WTC11 (cell line): Measurements from ENCODE around the gene IFIH1. TPM values are rescaled to one million over a fixed set of nuclear protein-coding genes. Genes with fewer than 3 reads are reported as not detected.

Experiments
- ATAC-seq: fragments of 200-7000 bp; cut with Tn5 transposase; 2 replicates; pipeline ENCODE4 v1.10.0; 2021; ENCODE audit warnings: mild to moderate bottlenecking, moderate library complexity
- CTCF ChIA-PET: fragments of 300-600 bp; sonication (Branson Sonifier 250); formaldehyde crosslinking; loops from one replicate; lab custom pipeline; 2021; ENCODE audit warnings: antibody characterized with exemption; lab: Charles Lee
- POLR2A ChIA-PET: fragments of 350-600 bp; sonication (Branson Sonifier 250); formaldehyde crosslinking; loops from one replicate; lab custom pipeline; 2021; ENCODE audit warnings: antibody characterized with exemption; lab: Charles Lee
- DNase-seq: peaks from one replicate; pipeline ENCODE4 v3.0.0; 2021; ENCODE audit warnings: low spot score
- H3K27ac Mint-ChIP-seq: 2 replicates; pipeline ENCODE4 v1.8.0; 2021; ENCODE audit warnings: mixed read lengths
- H3K27me3 Mint-ChIP-seq: 2 replicates; pipeline ENCODE4 v1.8.0; 2021; ENCODE audit warnings: low read depth, mild to moderate bottlenecking, moderate library complexity, mixed read lengths
- H3K36me3 Mint-ChIP-seq: 2 replicates; pipeline ENCODE4 v1.8.0; 2021; ENCODE audit warnings: mixed read lengths
- H3K4me1 Mint-ChIP-seq: 2 replicates; pipeline ENCODE4 v1.8.0; 2022; ENCODE audit warnings: mixed read lengths
- H3K4me3 Mint-ChIP-seq: 2 replicates; pipeline ENCODE4 v1.8.0; 2021; ENCODE audit warnings: mild to moderate bottlenecking, moderate library complexity, mixed read lengths
- H3K9me3 Mint-ChIP-seq: 2 replicates; pipeline ENCODE4 v1.8.0; 2021; ENCODE audit warnings: mixed read lengths
- EMX1 ChIP-seq: fragments of 250-450 bp; sonication (Bioruptor Pico); IDR thresholded peaks from 2 replicates; pipeline ENCODE4 v1.8.0; 2021; ENCODE audit warnings: mild to moderate bottlenecking
- FOXK1 ChIP-seq: sonication (generic); formaldehyde crosslinking; IDR thresholded peaks from 2 replicates; pipeline ENCODE4 v1.8.0; 2022; ENCODE audit warnings: mild to moderate bottlenecking, moderate library complexity, missing genetic modification reagents
- JAZF1 ChIP-seq: fragments of 250-450 bp; sonication (Bioruptor Pico); IDR thresholded peaks from 2 replicates; pipeline ENCODE4 v1.9.0; 2021; ENCODE audit warnings: moderate library complexity, mild to moderate bottlenecking, inconsistent platforms
- JUN ChIP-seq: sonication (generic); formaldehyde crosslinking; IDR thresholded peaks from 2 replicates; pipeline ENCODE4 v1.8.0; 2023; ENCODE audit warnings: mild to moderate bottlenecking, missing genetic modification reagents
- MYBL2 ChIP-seq: sonication (generic); formaldehyde crosslinking; IDR thresholded peaks from 2 replicates; pipeline ENCODE4 v1.8.1; 2023; ENCODE audit warnings: mild to moderate bottlenecking, moderate library complexity, missing genetic modification reagents
- RELA ChIP-seq: sonication (generic); formaldehyde crosslinking; IDR thresholded peaks from 2 replicates; pipeline ENCODE4 v1.8.1; 2022; ENCODE audit warnings: missing genetic modification reagents, mild to moderate bottlenecking, borderline replicate concordance
- STAT6 ChIP-seq: sonication (generic); formaldehyde crosslinking; conservative IDR thresholded peaks from 2 replicates; pipeline ENCODE4 v1.8.1; 2023; ENCODE audit warnings: mild to moderate bottlenecking, low read depth, missing genetic modification reagents, moderate library complexity
- TCF7 ChIP-seq: sonication (generic); formaldehyde crosslinking; IDR thresholded peaks from 2 replicates; pipeline ENCODE4 v1.8.0; 2022; ENCODE audit warnings: mild to moderate bottlenecking, low read depth, missing genetic modification reagents, moderate library complexity
- ZMAT4 ChIP-seq: fragments of 250-450 bp; sonication (Bioruptor Pico); IDR thresholded peaks from 2 replicates; pipeline ENCODE4 v1.9.0; 2021; ENCODE audit warnings: mild to moderate bottlenecking
- ZNF121 ChIP-seq: sonication (generic); formaldehyde crosslinking; IDR thresholded peaks from 2 replicates; pipeline ENCODE4 v1.8.0; 2023; ENCODE audit warnings: missing genetic modification reagents
- ZNF281 ChIP-seq: sonication (generic); formaldehyde crosslinking; IDR thresholded peaks from 2 replicates; pipeline ENCODE4 v1.8.0; 2023; ENCODE audit warnings: mild to moderate bottlenecking, missing genetic modification reagents
- ZNF671 ChIP-seq: fragments of 250-450 bp; sonication (Bioruptor Pico); IDR thresholded peaks from 2 replicates; pipeline ENCODE4 v1.8.0; 2021; ENCODE audit warnings: mild to moderate bottlenecking
- total RNA-seq: library from RNA; stranded (reverse); gene quantifications from 3 replicates; pipeline ENCODE4 v1.2.3, GENCODE V29; 2021
- TF ChIP-seq, protein P1 (sequence below): sonication (generic); formaldehyde crosslinking; IDR thresholded peaks from 2 replicates; pipeline ENCODE4 v1.8.1; 2023; ENCODE audit warnings: mild to moderate bottlenecking, missing genetic modification reagents

IFIH1 gene
- total RNA-seq, 1 experiment from 2014 or later, result 1.3 TPM

DNA sequence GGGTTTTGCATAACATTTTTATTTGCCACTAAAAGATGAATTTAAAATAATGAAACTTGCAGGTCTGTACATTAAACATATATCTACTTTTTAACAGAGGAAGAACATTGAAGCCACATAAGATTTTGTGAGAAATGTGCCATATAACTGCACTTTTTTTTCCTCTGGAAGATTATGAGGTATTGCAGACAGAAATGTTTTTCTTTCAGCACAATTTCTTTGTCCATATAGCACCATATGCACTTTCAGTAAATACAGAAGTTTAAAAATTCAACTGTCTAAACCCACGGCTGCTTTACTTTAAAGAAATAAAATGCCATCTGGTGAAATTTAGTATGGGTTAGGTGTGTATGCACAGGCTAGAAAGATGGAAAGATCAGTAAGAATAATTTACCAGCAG, 74.8 kb downstream of the IFIH1 start:
- peaks cover 15% of the 10 kb centered on the region for H3K4me1 Mint-ChIP-seq
- no peaks in the 10 kb centered on the region for H3K27me3 Mint-ChIP-seq
- no peaks in the 10 kb centered on the region for H3K36me3 Mint-ChIP-seq
- DNase-seq (no peak), ATAC-seq (no peak)
- TF ChIP-seq JUN (CRISPR knock-in tag) (no peak), MYBL2 (no peak), ZNF281 (no peak)
- POLR2A ChIA-PET, result no interaction called here
- no peaks in the 10 kb centered on the region for H3K9me3 Mint-ChIP-seq
- H3K4me3 Mint-ChIP-seq, result no peak overlapping the region
- CTCF ChIA-PET, result no interaction called here
- no peak overlapping the region for H3K27ac Mint-ChIP-seq

DNA sequence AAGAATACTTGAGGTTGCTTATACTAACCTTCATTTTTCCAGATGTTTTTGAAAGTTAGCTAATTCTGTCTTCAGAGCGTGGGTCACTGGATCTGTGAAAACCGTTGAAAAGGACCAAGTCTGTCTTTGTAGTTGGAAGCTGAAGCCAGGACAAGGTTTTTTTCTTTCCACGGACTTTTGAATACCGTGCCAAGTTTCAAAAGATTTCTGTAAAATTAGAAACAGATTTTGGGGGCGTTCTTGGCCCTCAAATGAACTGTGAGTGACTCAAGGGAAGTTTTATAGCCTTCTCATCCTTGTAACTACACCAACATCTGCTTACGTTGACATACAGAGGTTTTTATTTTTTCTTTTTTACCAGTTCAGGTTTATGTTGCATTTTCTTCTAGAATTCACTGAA, 75.2 kb downstream of the IFIH1 start, which contains the start of gene FAP:
TSS of gene FAP (minus strand) at position 152 of the 400 bp plus-strand sequence. CDS start at position 34, 118 bp downstream.
- Mint-ChIP-seq H3K36me3 (no peaks in the 10 kb centered on the region), H3K4me1 (peaks cover 15% of the 10 kb centered on the region), H3K27ac (no peak within 1 kb of the TSS), H3K9me3 (no peaks in the 10 kb centered on the region), H3K4me3 (no peak within 1 kb of the TSS), H3K27me3 (no peaks in the 10 kb centered on the region)
- POLR2A ChIA-PET, result interaction anchor here (0.7 kb wide), 1 partner anchor 36 kb away, joined by 3 read pairs; no protein-coding TSS in a partner anchor
- TF ChIP-seq RELA (CRISPR knock-in tag) (no peak), ZNF281 (no peak), ZNF121 (CRISPR knock-in tag) (no peak), STAT6 (CRISPR knock-in tag) (no peak), JAZF1 (CRISPR knock-in tag) (no peak), FOXK1 (CRISPR knock-in tag) (no peak), ZMAT4 (CRISPR knock-in tag) (no peak), EMX1 (no peak), TCF7 (CRISPR knock-in tag) (no peak), ZNF671 (no peak)
- TF ChIP-seq, protein P1, sequence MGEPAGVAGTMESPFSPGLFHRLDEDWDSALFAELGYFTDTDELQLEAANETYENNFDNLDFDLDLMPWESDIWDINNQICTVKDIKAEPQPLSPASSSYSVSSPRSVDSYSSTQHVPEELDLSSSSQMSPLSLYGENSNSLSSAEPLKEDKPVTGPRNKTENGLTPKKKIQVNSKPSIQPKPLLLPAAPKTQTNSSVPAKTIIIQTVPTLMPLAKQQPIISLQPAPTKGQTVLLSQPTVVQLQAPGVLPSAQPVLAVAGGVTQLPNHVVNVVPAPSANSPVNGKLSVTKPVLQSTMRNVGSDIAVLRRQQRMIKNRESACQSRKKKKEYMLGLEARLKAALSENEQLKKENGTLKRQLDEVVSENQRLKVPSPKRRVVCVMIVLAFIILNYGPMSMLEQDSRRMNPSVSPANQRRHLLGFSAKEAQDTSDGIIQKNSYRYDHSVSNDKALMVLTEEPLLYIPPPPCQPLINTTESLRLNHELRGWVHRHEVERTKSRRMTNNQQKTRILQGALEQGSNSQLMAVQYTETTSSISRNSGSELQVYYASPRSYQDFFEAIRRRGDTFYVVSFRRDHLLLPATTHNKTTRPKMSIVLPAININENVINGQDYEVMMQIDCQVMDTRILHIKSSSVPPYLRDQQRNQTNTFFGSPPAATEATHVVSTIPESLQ, result no peak
- TF ChIP-seq, all 79 proteins: peak for 0
- no peak for ATAC-seq
- CTCF ChIA-PET, result no interaction called here
- DNase-seq, result no peak
